GM23338 (cell line): ENCODE results near the gene PUM2. TPM values are rescaled to one million over a fixed set of nuclear protein-coding genes. Genes with fewer than 3 reads are reported as not detected.

Experiments
- ATAC-seq: fragments of 200-7000 bp; cut with Tn5 transposase; 3 replicates; pipeline ENCODE4 v1.9.1; 2020
- DNase-seq: peaks from one replicate; pipeline ENCODE4 v3.0.0-alpha.2; 2015; ENCODE audit warnings: low spot score
- H2AFZ ChIP-seq: fragments of 200-600 bp; sonication (generic); 2 replicates; pipeline ENCODE4 v1.8.0; 2016; ENCODE audit warnings: antibody characterized with exemption, mild to moderate bottlenecking, moderate library complexity
- H3F3A ChIP-seq: fragments of 200-600 bp; sonication (generic); replicated peaks from 2 replicates; pipeline ENCODE4 v1.8.0; 2017; ENCODE audit warnings: antibody characterized with exemption, mixed run types, low read depth
- H3K27ac ChIP-seq: fragments of 200-600 bp; sonication (generic); 2 replicates; pipeline ENCODE4 v1.6.1; 2016; ENCODE audit warnings: low read depth
- H3K27me3 ChIP-seq: fragments of 200-600 bp; sonication (generic); 2 replicates; pipeline ENCODE4 v1.8.0; 2016; ENCODE audit warnings: mild to moderate bottlenecking, mixed run types, moderate library complexity; ENCODE audit not compliant: insufficient read depth
- H3K36me3 ChIP-seq: fragments of 200-600 bp; sonication (generic); 2 replicates; pipeline ENCODE4 v1.8.0; 2016; ENCODE audit warnings: mild to moderate bottlenecking; ENCODE audit not compliant: insufficient read depth
- H3K4me1 ChIP-seq: fragments of 200-600 bp; sonication (generic); 2 replicates; pipeline ENCODE4 v1.8.0; 2016; ENCODE audit warnings: mild to moderate bottlenecking, moderate library complexity; ENCODE audit not compliant: insufficient read depth
- H3K4me2 ChIP-seq: fragments of 200-600 bp; sonication (generic); 2 replicates; pipeline ENCODE4 v1.7.1; 2017; ENCODE audit warnings: mixed run types
- H3K4me3 ChIP-seq: fragments of 200-600 bp; sonication (generic); 2 replicates; pipeline ENCODE4 v1.6.1; 2016; ENCODE audit warnings: mixed run types
- H3K79me2 ChIP-seq: fragments of 200-600 bp; sonication (generic); replicated peaks from 2 replicates; pipeline ENCODE4 v1.8.0; 2017; ENCODE audit warnings: mild to moderate bottlenecking; ENCODE audit not compliant: insufficient read depth
- H3K9me2 ChIP-seq: fragments of 200-600 bp; sonication (generic); 2 replicates; pipeline ENCODE4 v1.8.0; 2017; ENCODE audit not compliant: insufficient read depth
- H4K20me1 ChIP-seq: fragments of 200-600 bp; sonication (generic); replicated peaks from 2 replicates; pipeline ENCODE4 v1.8.0; 2017; ENCODE audit warnings: mild to moderate bottlenecking; ENCODE audit not compliant: insufficient read depth
- H3K27ac Mint-ChIP-seq: 2 replicates; pipeline ENCODE4 v1.8.0; 2020; ENCODE audit warnings: inconsistent platforms, mild to moderate bottlenecking, moderate library complexity, mixed read lengths
- H3K27me3 Mint-ChIP-seq: 3 replicates; pipeline ENCODE4 v1.8.0; 2022; ENCODE audit warnings: low read depth, mild to moderate bottlenecking, moderate library complexity, mixed read lengths, inconsistent platforms; ENCODE audit not compliant: insufficient read depth, poor library complexity
- H3K36me3 Mint-ChIP-seq: 3 replicates; pipeline ENCODE4 v1.8.0; 2021; ENCODE audit warnings: low read depth, mild to moderate bottlenecking, inconsistent platforms, moderate library complexity, mixed read lengths
- H3K4me1 Mint-ChIP-seq: 3 replicates; pipeline ENCODE4 v1.8.0; 2020; ENCODE audit warnings: mild to moderate bottlenecking, inconsistent platforms, mixed read lengths
- H3K4me3 Mint-ChIP-seq: 3 replicates; pipeline ENCODE4 v1.8.0; 2021; ENCODE audit warnings: moderate library complexity, mild to moderate bottlenecking, inconsistent platforms, mixed read lengths
- H3K9me3 Mint-ChIP-seq: 3 replicates; pipeline ENCODE4 v1.8.0; 2020; ENCODE audit warnings: moderate library complexity, mild to moderate bottlenecking, inconsistent platforms, mixed read lengths
- CREB1 ChIP-seq: fragments of 250-450 bp; sonication (Bioruptor Pico); IDR thresholded peaks from 2 replicates; pipeline ENCODE4 v1.5.0; 2020; ENCODE audit warnings: low read depth, mild to moderate bottlenecking, moderate library complexity
- EZH2 ChIP-seq: fragments of 200-600 bp; sonication (generic); IDR thresholded peaks from one replicate; pipeline ENCODE4 v1.8.0; 2017; ENCODE audit warnings: antibody characterized with exemption, mild to moderate bottlenecking, low read depth; ENCODE audit not compliant: unreplicated experiment
- EZH2phosphoT487 ChIP-seq: fragments of 200-600 bp; sonication (generic); IDR thresholded peaks from one replicate; pipeline ENCODE4 v1.8.1; 2018; ENCODE audit warnings: antibody characterized with exemption; ENCODE audit not compliant: unreplicated experiment
- JUNB ChIP-seq: IDR thresholded peaks from one replicate; pipeline ENCODE4 v1.6.1; 2016; ENCODE audit warnings: antibody characterized with exemption; ENCODE audit not compliant: unreplicated experiment
- NANOG ChIP-seq: IDR thresholded peaks from 2 replicates; pipeline ENCODE4 v1.6.1; 2016; ENCODE audit warnings: antibody characterized with exemption, borderline replicate concordance
- POLR2AphosphoS5 ChIP-seq: IDR thresholded peaks from 2 replicates; pipeline ENCODE4 v1.6.1; 2016; ENCODE audit warnings: antibody characterized with exemption, low read depth
- STAT1 ChIP-seq: IDR thresholded peaks from one replicate; pipeline ENCODE4 v1.6.1; 2016; ENCODE audit warnings: antibody characterized with exemption; ENCODE audit not compliant: unreplicated experiment
- ZNF114 ChIP-seq: fragments of 250-450 bp; sonication (Bioruptor Pico); IDR thresholded peaks from 2 replicates; pipeline ENCODE4 v1.5.0; 2020; ENCODE audit warnings: mild to moderate bottlenecking, moderate library complexity
- ZNF331 ChIP-seq: fragments of 250-450 bp; sonication (Bioruptor Pico); IDR thresholded peaks from 2 replicates; pipeline ENCODE4 v1.5.0; 2020; ENCODE audit warnings: low read depth, mild to moderate bottlenecking, moderate library complexity
- polyA plus RNA-seq: library from polyadenylated mRNA; unstranded; fragments of >200 nt; fragmentation: Nextera tagmentation; extraction: Ambion mirVana; gene quantifications from 2 replicates; pipeline ENCODE4 v1.2.1, GENCODE V29; 2016
- total RNA-seq: library from RNA; depleted of rRNA; stranded (reverse); fragments of >200 nt; shearing (Covaris generic); gene quantifications from 2 replicates; pipeline ENCODE4 v1.2.3, GENCODE V29; 2014
- TF ChIP-seq, protein P1 (sequence below): IDR thresholded peaks from one replicate; pipeline ENCODE4 v1.6.1; 2018; ENCODE audit warnings: antibody characterized with exemption; ENCODE audit not compliant: unreplicated experiment
- TF ChIP-seq, protein P2 (sequence below): fragments of 250-450 bp; sonication (Bioruptor Pico); IDR thresholded peaks from 2 replicates; pipeline ENCODE4 v1.5.0; 2020; ENCODE audit warnings: mild to moderate bottlenecking, moderate library complexity
- TF ChIP-seq, protein P3 (sequence below), 2 experiments: fragments of 200-600 bp in 1 of 2; sonication (generic) in 1 of 2; conservative IDR thresholded peaks; 2 replicates each; pipeline versions ENCODE4 v1.5.1 to v1.6.1; 2016 to 2017; ENCODE audit warnings: antibody characterized with exemption in 2 of 2, low read depth in 2 of 2, mild to moderate bottlenecking in 2 of 2, moderate library complexity in 1 of 2
- TF ChIP-seq, protein P4 (sequence below): IDR thresholded peaks from 2 replicates; pipeline ENCODE4 v1.6.1; 2016; ENCODE audit warnings: antibody characterized with exemption

PUM2 gene
- total and polyA plus RNA-seq, 2 experiments from 2014 or later = 29.9 to 94.1 TPM

DNA sequence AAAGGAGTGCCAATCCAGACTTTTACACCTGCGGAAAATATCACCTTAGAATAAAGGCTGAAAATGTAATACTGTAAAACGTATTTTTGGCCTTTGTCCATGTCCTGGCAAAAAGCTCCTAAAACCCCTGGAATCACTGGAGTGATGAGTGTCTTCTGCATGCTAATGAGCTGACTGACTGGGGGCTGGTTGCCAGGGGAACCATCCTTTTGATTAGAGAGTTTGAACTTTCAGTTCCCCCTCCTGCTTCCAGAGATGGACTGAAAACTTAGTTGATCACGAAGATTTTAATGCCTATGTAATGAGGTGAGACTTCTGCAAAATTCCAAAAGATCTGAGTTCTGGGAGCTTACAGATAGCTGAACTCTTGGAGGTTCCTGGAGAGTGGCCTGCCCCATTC is 20.5 kb downstream of the PUM2 start:
- Mint-ChIP-seq H3K9me3 (no peaks in the 10 kb centered on the region), H3K27ac (no peak overlapping the region), H3K4me1 (peaks cover 57% of the 10 kb centered on the region), H3K27me3 (no peaks in the 10 kb centered on the region), H3K36me3 (peaks cover 12% of the 10 kb centered on the region; the same call in 2 of the 3 replicates), H3K4me3 (no peak overlapping the region)
- Histone ChIP-seq H3K79me2 (peaks cover 98% of the 10 kb centered on the region), H2AFZ (no peak overlapping the region), H3K36me3 (no peaks in the 10 kb centered on the region), H3K4me3 (no peak overlapping the region), H3K4me1 (peaks cover 19% of the 10 kb centered on the region), H3K27me3 (no peaks in the 10 kb centered on the region), H3K4me2 (no peak overlapping the region), H4K20me1 (peaks cover 73% of the 10 kb centered on the region), H3F3A (no peaks in the 10 kb centered on the region), H3K9me2 (no peaks in the 10 kb centered on the region), H3K27ac (no peak overlapping the region)
- no peak for ATAC-seq
- DNase-seq = no peak
- TF ChIP-seq, protein P1, sequence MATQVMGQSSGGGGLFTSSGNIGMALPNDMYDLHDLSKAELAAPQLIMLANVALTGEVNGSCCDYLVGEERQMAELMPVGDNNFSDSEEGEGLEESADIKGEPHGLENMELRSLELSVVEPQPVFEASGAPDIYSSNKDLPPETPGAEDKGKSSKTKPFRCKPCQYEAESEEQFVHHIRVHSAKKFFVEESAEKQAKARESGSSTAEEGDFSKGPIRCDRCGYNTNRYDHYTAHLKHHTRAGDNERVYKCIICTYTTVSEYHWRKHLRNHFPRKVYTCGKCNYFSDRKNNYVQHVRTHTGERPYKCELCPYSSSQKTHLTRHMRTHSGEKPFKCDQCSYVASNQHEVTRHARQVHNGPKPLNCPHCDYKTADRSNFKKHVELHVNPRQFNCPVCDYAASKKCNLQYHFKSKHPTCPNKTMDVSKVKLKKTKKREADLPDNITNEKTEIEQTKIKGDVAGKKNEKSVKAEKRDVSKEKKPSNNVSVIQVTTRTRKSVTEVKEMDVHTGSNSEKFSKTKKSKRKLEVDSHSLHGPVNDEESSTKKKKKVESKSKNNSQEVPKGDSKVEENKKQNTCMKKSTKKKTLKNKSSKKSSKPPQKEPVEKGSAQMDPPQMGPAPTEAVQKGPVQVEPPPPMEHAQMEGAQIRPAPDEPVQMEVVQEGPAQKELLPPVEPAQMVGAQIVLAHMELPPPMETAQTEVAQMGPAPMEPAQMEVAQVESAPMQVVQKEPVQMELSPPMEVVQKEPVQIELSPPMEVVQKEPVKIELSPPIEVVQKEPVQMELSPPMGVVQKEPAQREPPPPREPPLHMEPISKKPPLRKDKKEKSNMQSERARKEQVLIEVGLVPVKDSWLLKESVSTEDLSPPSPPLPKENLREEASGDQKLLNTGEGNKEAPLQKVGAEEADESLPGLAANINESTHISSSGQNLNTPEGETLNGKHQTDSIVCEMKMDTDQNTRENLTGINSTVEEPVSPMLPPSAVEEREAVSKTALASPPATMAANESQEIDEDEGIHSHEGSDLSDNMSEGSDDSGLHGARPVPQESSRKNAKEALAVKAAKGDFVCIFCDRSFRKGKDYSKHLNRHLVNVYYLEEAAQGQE = no peak
- no peak for TF ChIP-seq NANOG
- no peak for TF ChIP-seq CREB1 (CRISPR knock-in tag)
- no peak for TF ChIP-seq STAT1
- no peak for TF ChIP-seq ZNF331 (CRISPR knock-in tag)
- no peak for TF ChIP-seq POLR2AphosphoS5
- TF ChIP-seq JUNB = no peak
- no peak for TF ChIP-seq EZH2phosphoT487
- TF ChIP-seq, protein P2, sequence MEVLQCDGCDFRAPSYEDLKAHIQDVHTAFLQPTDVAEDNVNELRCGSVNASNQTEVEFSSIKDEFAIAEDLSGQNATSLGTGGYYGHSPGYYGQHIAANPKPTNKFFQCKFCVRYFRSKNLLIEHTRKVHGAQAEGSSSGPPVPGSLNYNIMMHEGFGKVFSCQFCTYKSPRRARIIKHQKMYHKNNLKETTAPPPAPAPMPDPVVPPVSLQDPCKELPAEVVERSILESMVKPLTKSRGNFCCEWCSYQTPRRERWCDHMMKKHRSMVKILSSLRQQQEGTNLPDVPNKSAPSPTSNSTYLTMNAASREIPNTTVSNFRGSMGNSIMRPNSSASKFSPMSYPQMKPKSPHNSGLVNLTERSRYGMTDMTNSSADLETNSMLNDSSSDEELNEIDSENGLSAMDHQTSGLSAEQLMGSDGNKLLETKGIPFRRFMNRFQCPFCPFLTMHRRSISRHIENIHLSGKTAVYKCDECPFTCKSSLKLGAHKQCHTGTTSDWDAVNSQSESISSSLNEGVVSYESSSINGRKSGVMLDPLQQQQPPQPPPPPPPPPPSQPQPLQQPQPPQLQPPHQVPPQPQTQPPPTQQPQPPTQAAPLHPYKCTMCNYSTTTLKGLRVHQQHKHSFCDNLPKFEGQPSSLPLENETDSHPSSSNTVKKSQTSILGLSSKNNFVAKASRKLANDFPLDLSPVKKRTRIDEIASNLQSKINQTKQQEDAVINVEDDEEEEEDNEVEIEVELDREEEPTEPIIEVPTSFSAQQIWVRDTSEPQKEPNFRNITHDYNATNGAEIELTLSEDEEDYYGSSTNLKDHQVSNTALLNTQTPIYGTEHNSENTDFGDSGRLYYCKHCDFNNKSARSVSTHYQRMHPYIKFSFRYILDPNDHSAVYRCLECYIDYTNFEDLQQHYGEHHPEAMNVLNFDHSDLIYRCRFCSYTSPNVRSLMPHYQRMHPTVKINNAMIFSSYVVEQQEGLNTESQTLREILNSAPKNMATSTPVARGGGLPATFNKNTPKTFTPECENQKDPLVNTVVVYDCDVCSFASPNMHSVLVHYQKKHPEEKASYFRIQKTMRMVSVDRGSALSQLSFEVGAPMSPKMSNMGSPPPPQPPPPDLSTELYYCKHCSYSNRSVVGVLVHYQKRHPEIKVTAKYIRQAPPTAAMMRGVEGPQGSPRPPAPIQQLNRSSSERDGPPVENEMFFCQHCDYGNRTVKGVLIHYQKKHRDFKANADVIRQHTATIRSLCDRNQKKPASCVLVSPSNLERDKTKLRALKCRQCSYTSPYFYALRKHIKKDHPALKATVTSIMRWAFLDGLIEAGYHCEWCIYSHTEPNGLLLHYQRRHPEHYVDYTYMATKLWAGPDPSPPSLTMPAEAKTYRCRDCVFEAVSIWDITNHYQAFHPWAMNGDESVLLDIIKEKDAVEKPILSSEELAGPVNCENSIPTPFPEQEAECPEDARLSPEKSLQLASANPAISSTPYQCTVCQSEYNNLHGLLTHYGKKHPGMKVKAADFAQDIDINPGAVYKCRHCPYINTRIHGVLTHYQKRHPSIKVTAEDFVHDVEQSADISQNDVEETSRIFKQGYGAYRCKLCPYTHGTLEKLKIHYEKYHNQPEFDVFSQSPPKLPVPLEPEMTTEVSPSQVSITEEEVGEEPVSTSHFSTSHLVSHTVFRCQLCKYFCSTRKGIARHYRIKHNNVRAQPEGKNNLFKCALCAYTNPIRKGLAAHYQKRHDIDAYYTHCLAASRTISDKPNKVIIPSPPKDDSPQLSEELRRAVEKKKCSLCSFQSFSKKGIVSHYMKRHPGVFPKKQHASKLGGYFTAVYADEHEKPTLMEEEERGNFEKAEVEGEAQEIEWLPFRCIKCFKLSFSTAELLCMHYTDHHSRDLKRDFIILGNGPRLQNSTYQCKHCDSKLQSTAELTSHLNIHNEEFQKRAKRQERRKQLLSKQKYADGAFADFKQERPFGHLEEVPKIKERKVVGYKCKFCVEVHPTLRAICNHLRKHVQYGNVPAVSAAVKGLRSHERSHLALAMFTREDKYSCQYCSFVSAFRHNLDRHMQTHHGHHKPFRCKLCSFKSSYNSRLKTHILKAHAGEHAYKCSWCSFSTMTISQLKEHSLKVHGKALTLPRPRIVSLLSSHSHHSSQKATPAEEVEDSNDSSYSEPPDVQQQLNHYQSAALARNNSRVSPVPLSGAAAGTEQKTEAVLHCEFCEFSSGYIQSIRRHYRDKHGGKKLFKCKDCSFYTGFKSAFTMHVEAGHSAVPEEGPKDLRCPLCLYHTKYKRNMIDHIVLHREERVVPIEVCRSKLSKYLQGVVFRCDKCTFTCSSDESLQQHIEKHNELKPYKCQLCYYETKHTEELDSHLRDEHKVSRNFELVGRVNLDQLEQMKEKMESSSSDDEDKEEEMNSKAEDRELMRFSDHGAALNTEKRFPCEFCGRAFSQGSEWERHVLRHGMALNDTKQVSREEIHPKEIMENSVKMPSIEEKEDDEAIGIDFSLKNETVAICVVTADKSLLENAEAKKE = no peak
- TF ChIP-seq, protein P3, sequence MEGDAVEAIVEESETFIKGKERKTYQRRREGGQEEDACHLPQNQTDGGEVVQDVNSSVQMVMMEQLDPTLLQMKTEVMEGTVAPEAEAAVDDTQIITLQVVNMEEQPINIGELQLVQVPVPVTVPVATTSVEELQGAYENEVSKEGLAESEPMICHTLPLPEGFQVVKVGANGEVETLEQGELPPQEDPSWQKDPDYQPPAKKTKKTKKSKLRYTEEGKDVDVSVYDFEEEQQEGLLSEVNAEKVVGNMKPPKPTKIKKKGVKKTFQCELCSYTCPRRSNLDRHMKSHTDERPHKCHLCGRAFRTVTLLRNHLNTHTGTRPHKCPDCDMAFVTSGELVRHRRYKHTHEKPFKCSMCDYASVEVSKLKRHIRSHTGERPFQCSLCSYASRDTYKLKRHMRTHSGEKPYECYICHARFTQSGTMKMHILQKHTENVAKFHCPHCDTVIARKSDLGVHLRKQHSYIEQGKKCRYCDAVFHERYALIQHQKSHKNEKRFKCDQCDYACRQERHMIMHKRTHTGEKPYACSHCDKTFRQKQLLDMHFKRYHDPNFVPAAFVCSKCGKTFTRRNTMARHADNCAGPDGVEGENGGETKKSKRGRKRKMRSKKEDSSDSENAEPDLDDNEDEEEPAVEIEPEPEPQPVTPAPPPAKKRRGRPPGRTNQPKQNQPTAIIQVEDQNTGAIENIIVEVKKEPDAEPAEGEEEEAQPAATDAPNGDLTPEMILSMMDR (conservative IDR thresholded peaks at IDR 0.05; ENCODE audit: low read depth in 2 of 2) = no peak
- no peak for TF ChIP-seq ZNF114 (CRISPR knock-in tag)
- TF ChIP-seq, protein P4, sequence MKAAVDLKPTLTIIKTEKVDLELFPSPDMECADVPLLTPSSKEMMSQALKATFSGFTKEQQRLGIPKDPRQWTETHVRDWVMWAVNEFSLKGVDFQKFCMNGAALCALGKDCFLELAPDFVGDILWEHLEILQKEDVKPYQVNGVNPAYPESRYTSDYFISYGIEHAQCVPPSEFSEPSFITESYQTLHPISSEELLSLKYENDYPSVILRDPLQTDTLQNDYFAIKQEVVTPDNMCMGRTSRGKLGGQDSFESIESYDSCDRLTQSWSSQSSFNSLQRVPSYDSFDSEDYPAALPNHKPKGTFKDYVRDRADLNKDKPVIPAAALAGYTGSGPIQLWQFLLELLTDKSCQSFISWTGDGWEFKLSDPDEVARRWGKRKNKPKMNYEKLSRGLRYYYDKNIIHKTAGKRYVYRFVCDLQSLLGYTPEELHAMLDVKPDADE = no peak
- TF ChIP-seq EZH2 = no peak
